SK-N-SH (cell line): ENCODE measurements around the gene RHBDL3. TPM values are rescaled to one million over a fixed set of nuclear protein-coding genes. Genes with fewer than 3 reads are reported as not detected.

Experiments used
- CTCF ChIA-PET: fragments of 300-600, 350-600 bp; formaldehyde crosslinking; extraction: SDS; loops from one replicate; lab custom pipeline; 2021; lab: Yijun Ruan, JAX
- POLR2A ChIA-PET: fragments of 350-600 bp; sonication (Branson Sonifier 250); formaldehyde crosslinking; extraction: SDS; loops from one replicate; lab custom pipeline; 2020; ENCODE audit warnings: antibody characterized with exemption, inconsistent platforms; lab: Yijun Ruan, JAX
- DNase-seq: peaks from one replicate; pipeline ENCODE4 v3.0.0; 2012
- H2AFZ ChIP-seq: fragments of 200-600 bp; sonication (generic); 2 replicates; pipeline ENCODE4 v1.8.1; 2016; ENCODE audit warnings: antibody characterized with exemption, mild to moderate bottlenecking, low read depth
- H3F3A ChIP-seq: fragments of 200-600 bp; sonication (generic); replicated peaks from 2 replicates; pipeline ENCODE3; 2016; ENCODE audit warnings: antibody characterized with exemption, mild to moderate bottlenecking; ENCODE audit not compliant: insufficient read depth
- H3K27ac ChIP-seq, 2 experiments: fragments of 200-500 bp in 1 of 2; fragments of 200-600 bp in 1 of 2; sonication (Bioruptor generic) in 1 of 2; sonication (generic), shearing (Covaris generic) in 1 of 2; 2 replicates each; pipeline versions ENCODE4 v1.5.1 to v1.6.1; 2014 to 2016; ENCODE audit warnings: low read depth in 2 of 2, inconsistent platforms in 1 of 2, low read length in 1 of 2, mild to moderate bottlenecking in 1 of 2, mixed read lengths in 1 of 2
- H3K27me3 ChIP-seq: fragments of 200-600 bp; sonication (generic), shearing (Covaris generic); 2 replicates; pipeline ENCODE4 v1.6.1; 2016; ENCODE audit warnings: mixed run types; ENCODE audit not compliant: insufficient read depth
- H3K36me3 ChIP-seq, 2 experiments: fragments of 200-500 bp in 1 of 2; fragments of 200-600 bp in 1 of 2; sonication (Bioruptor generic) in 1 of 2; sonication (generic) in 1 of 2; replicated peaks in 1 of 2; 2 replicates each; pipeline versions ENCODE3 to v1.5.1; 2014 to 2016; ENCODE audit warnings: low read length in 1 of 2, mild to moderate bottlenecking in 1 of 2; ENCODE audit not compliant: insufficient read depth in 2 of 2, control insufficient read depth in 1 of 2
- H3K4me1 ChIP-seq, 2 experiments: fragments of 200-500 bp in 1 of 2; fragments of 200-600 bp in 1 of 2; sonication (Bioruptor generic) in 1 of 2; sonication (generic), shearing (Covaris generic) in 1 of 2; 2 replicates each; pipeline versions ENCODE4 v1.5.1 to v1.6.1; 2014 to 2016; ENCODE audit warnings: low read depth in 1 of 2, low read length in 1 of 2, mixed run types in 1 of 2; ENCODE audit not compliant: insufficient read depth in 2 of 2, control insufficient read depth in 1 of 2
- H3K4me2 ChIP-seq: fragments of 200-600 bp; sonication (generic), shearing (Covaris generic); 2 replicates; pipeline ENCODE4 v1.6.1; 2017; ENCODE audit warnings: mixed run types
- H3K4me3 ChIP-seq, 2 experiments: fragments of 200-500 bp in 1 of 2; fragments of 200-600 bp in 1 of 2; sonication (Bioruptor generic) in 1 of 2; sonication (generic), shearing (Covaris generic) in 1 of 2; 2 replicates each; pipeline versions ENCODE4 v1.5.1 to v1.8.1; 2014 to 2016; ENCODE audit warnings: low read depth in 2 of 2, inconsistent platforms in 1 of 2, low read length in 1 of 2, mild to moderate bottlenecking in 1 of 2, mixed read lengths in 1 of 2, moderate library complexity in 1 of 2
- H3K79me2 ChIP-seq: fragments of 200-600 bp; sonication (generic); 2 replicates; pipeline ENCODE4 v1.8.1; 2017; ENCODE audit warnings: mild to moderate bottlenecking; ENCODE audit not compliant: insufficient read depth
- H3K9ac ChIP-seq: fragments of 200-600 bp; sonication (generic); 2 replicates; pipeline ENCODE4 v1.6.1; 2017; ENCODE audit warnings: mixed run types
- H3K9me2 ChIP-seq: fragments of 200-600 bp; sonication (generic); 2 replicates; pipeline ENCODE4 v1.6.1; 2017; ENCODE audit warnings: mixed run types
- H3K9me3 ChIP-seq: fragments of 200-600 bp; sonication (generic); 2 replicates; pipeline ENCODE4 v1.6.1; 2017; ENCODE audit warnings: mixed run types, mild to moderate bottlenecking, moderate library complexity
- H4K20me1 ChIP-seq: fragments of 200-600 bp; sonication (generic); 2 replicates; pipeline ENCODE4 v1.6.1; 2017; ENCODE audit warnings: mild to moderate bottlenecking, mixed run types; ENCODE audit not compliant: insufficient read depth
- ELF1 ChIP-seq: IDR thresholded peaks from 2 replicates; pipeline ENCODE4 v1.4.0; 2012
- EZH2phosphoT487 ChIP-seq: fragments of 200-600 bp; sonication (generic); IDR thresholded peaks from 2 replicates; pipeline ENCODE4 v1.6.1; 2017; ENCODE audit warnings: low read depth, mixed run types, mild to moderate bottlenecking, antibody characterized with exemption, moderate library complexity, borderline replicate concordance
- FOSL2 ChIP-seq: IDR thresholded peaks from 2 replicates; pipeline ENCODE4 v1.4.0; 2012; ENCODE audit warnings: low read depth, mild to moderate bottlenecking, moderate library complexity, borderline replicate concordance
- GABPA ChIP-seq: IDR thresholded peaks from 2 replicates; pipeline ENCODE4 v1.4.0; 2012; ENCODE audit warnings: low read depth, mild to moderate bottlenecking
- JUND ChIP-seq: IDR thresholded peaks from 2 replicates; pipeline ENCODE4 v1.4.0; 2012
- MEF2A ChIP-seq: IDR thresholded peaks from 2 replicates; pipeline ENCODE4 v1.4.0; 2012; ENCODE audit warnings: low read depth, borderline replicate concordance
- MXI1 ChIP-seq: IDR thresholded peaks from 2 replicates; pipeline ENCODE4 v1.6.1; 2012; ENCODE audit warnings: mild to moderate bottlenecking, low read depth, low read length, improper control_type of control experiment
- RAD21 ChIP-seq: IDR thresholded peaks from 2 replicates; pipeline ENCODE4 v1.6.1; 2012; ENCODE audit warnings: mild to moderate bottlenecking, low read length
- RCOR1 ChIP-seq: fragments of 150-350 bp; IDR thresholded peaks from 2 replicates; pipeline ENCODE4 v1.6.1; 2017; ENCODE audit warnings: antibody characterized with exemption, low read length
- SMC3 ChIP-seq: IDR thresholded peaks from 2 replicates; pipeline ENCODE4 v1.6.1; 2012; ENCODE audit warnings: low read depth, low read length, improper control_type of control experiment
- TAF1 ChIP-seq: IDR thresholded peaks from 2 replicates; pipeline ENCODE4 v1.6.1; 2012; ENCODE audit warnings: low read depth, mild to moderate bottlenecking, low read length, moderate library complexity, borderline replicate concordance
- TCF12 ChIP-seq: IDR thresholded peaks from 2 replicates; pipeline ENCODE4 v1.4.0; 2012
- TEAD4 ChIP-seq: IDR thresholded peaks from 2 replicates; pipeline ENCODE4 v1.4.0; 2012; ENCODE audit warnings: mild to moderate bottlenecking, borderline replicate concordance; ENCODE audit not compliant: insufficient read depth
- YY1 ChIP-seq: IDR thresholded peaks from 2 replicates; pipeline ENCODE4 v1.4.0; 2012; ENCODE audit warnings: low read depth, mild to moderate bottlenecking
- WGBS: methylation state at CpG from one replicate; pipeline ENCODE4 v1.1.6; 2017; ENCODE audit warnings: low lambda C conversion rate; 5-methylcytosine and 5-hydroxymethylcytosine counted together
- polyA plus RNA-seq, 3 experiments: library from polyadenylated mRNA; depleted of rRNA; stranded (reverse); fragments of >200 nt; gene quantifications; 2 replicates each; pipeline ENCODE4 v1.2.3, GENCODE V29; 2012
- TF ChIP-seq, protein P1 (sequence below): IDR thresholded peaks from 2 replicates; pipeline ENCODE4 v1.4.0; 2012; ENCODE audit warnings: low read depth
- TF ChIP-seq, protein P2 (sequence below): IDR thresholded peaks from 2 replicates; pipeline ENCODE4 v1.4.0; 2012; ENCODE audit warnings: low read depth, borderline replicate concordance
- TF ChIP-seq, protein P3 (sequence below): fragments of 150-350 bp; IDR thresholded peaks from 2 replicates; pipeline ENCODE4 v1.6.1; 2016; ENCODE audit warnings: mild to moderate bottlenecking, low read depth, low read length
- TF ChIP-seq, protein P4 (sequence below): IDR thresholded peaks from 2 replicates; pipeline ENCODE4; 2012
- TF ChIP-seq, protein P5 (sequence below): IDR thresholded peaks from 2 replicates; pipeline ENCODE4 v1.4.0; 2012; ENCODE audit warnings: low read depth, borderline replicate concordance

Gene RHBDL3
- polyA plus RNA-seq, 1 of the 3 experiments (the other 2 are of a cell fraction), result 0.72 TPM

DNA sequence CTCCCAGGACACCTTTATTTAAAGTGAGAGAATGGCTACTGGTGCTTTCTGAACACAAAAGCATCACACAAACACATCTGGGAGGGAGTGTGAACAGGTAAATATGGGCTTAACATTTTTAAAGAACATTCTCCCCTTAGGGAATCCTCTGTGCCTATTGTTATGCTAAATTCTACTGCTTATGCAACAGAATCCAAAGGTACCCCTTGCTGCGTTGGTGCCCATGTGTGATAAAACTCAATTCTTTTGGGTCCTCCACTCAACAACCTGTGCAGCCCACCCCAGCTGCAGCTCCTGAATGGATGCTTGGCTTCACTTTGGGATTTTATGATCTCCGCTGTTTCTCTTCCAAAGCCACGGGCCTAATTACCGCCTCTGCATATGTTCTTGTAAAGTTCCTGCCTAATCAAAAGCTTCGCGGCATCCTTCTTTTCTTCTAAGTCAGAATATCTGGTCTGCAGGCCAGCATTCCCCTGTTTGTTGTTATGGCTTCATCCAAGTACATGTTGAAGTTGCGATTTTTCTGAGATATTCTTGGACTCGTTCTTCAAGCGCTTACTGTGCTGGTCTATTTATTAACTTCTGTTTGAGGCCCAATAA lies 23.9 kb downstream of the RHBDL3 start (continued):
- TF ChIP-seq TCF12 (no peak), RCOR1 (no peak), SMC3 (no peak)
- TF ChIP-seq, protein P1, sequence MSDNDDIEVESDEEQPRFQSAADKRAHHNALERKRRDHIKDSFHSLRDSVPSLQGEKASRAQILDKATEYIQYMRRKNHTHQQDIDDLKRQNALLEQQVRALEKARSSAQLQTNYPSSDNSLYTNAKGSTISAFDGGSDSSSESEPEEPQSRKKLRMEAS, result no peak
- TF ChIP-seq, all 33 proteins: peak for 0

DNA sequence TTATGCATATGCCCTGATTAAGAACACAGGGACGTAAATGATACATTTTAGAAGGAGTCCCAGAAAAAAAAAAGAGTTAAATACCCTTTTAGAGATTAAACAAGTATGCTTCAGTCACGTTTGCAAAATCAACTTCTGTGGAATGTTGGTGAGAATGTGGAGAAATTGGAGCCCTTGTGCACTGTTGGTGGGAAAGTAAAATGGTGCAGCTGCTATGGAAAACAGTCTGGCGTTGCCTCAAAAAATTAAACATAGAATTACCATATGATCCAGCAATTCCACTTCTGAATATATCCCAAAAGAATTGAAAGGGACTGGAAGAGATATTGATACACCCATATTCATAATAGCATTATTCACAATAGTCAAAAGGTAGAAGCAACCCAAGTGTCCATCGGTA lies 26.5 kb downstream of the RHBDL3 start:
- Histone ChIP-seq H3F3A (no peaks in the 10 kb centered on the region), H3K9me3 (no peaks in the 10 kb centered on the region), H3K27me3 (no peaks in the 10 kb centered on the region), H3K4me3 (no peak overlapping the region), H3K4me2 (no peak overlapping the region), H3K36me3 (no peaks in the 10 kb centered on the region), H3K9me2 (no peaks in the 10 kb centered on the region), H3K79me2 (no peaks in the 10 kb centered on the region), H4K20me1 (no peaks in the 10 kb centered on the region), H3K9ac (no peak overlapping the region), H3K27ac (no peak overlapping the region), H3K4me1 (no peaks in the 10 kb centered on the region), H2AFZ (no peak overlapping the region)
- CTCF ChIA-PET, result no interaction called here
- DNase-seq, result no peak
- WGBS, result 68% methylated on average over 4 of the region's 4 CpGs
- no peak for TF ChIP-seq RAD21
- no peak for TF ChIP-seq GABPA
- no peak for TF ChIP-seq MEF2A
- TF ChIP-seq, protein P2, sequence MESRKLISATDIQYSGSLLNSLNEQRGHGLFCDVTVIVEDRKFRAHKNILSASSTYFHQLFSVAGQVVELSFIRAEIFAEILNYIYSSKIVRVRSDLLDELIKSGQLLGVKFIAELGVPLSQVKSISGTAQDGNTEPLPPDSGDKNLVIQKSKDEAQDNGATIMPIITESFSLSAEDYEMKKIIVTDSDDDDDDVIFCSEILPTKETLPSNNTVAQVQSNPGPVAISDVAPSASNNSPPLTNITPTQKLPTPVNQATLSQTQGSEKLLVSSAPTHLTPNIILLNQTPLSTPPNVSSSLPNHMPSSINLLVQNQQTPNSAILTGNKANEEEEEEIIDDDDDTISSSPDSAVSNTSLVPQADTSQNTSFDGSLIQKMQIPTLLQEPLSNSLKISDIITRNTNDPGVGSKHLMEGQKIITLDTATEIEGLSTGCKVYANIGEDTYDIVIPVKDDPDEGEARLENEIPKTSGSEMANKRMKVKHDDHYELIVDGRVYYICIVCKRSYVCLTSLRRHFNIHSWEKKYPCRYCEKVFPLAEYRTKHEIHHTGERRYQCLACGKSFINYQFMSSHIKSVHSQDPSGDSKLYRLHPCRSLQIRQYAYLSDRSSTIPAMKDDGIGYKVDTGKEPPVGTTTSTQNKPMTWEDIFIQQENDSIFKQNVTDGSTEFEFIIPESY, result no peak
- TF ChIP-seq, protein P3, sequence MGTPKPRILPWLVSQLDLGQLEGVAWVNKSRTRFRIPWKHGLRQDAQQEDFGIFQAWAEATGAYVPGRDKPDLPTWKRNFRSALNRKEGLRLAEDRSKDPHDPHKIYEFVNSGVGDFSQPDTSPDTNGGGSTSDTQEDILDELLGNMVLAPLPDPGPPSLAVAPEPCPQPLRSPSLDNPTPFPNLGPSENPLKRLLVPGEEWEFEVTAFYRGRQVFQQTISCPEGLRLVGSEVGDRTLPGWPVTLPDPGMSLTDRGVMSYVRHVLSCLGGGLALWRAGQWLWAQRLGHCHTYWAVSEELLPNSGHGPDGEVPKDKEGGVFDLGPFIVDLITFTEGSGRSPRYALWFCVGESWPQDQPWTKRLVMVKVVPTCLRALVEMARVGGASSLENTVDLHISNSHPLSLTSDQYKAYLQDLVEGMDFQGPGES, result no peak
- no peak for TF ChIP-seq TAF1
- TF ChIP-seq FOSL2, result no peak
- TF ChIP-seq TEAD4, result no peak
- no peak for TF ChIP-seq MXI1
- TF ChIP-seq RCOR1, result no peak
- TF ChIP-seq TCF12, result no peak
- no peak for TF ChIP-seq ELF1
- TF ChIP-seq, protein P4, sequence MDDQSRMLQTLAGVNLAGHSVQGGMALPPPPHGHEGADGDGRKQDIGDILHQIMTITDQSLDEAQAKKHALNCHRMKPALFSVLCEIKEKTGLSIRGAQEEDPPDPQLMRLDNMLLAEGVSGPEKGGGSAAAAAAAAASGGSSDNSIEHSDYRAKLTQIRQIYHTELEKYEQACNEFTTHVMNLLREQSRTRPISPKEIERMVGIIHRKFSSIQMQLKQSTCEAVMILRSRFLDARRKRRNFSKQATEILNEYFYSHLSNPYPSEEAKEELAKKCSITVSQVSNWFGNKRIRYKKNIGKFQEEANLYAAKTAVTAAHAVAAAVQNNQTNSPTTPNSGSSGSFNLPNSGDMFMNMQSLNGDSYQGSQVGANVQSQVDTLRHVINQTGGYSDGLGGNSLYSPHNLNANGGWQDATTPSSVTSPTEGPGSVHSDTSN, result no peak
- TF ChIP-seq EZH2phosphoT487, result no peak
- no peak for TF ChIP-seq JUND
- TF ChIP-seq YY1, result no peak
- TF ChIP-seq, protein P1, result no peak
- TF ChIP-seq, protein P5, sequence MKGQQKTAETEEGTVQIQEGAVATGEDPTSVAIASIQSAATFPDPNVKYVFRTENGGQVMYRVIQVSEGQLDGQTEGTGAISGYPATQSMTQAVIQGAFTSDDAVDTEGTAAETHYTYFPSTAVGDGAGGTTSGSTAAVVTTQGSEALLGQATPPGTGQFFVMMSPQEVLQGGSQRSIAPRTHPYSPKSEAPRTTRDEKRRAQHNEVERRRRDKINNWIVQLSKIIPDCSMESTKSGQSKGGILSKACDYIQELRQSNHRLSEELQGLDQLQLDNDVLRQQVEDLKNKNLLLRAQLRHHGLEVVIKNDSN, result no peak
- POLR2A ChIA-PET, result no interaction called here
